Measurements from ENCODE around the gene CYP24A1.

The CYP24A1 gene

DNA sequence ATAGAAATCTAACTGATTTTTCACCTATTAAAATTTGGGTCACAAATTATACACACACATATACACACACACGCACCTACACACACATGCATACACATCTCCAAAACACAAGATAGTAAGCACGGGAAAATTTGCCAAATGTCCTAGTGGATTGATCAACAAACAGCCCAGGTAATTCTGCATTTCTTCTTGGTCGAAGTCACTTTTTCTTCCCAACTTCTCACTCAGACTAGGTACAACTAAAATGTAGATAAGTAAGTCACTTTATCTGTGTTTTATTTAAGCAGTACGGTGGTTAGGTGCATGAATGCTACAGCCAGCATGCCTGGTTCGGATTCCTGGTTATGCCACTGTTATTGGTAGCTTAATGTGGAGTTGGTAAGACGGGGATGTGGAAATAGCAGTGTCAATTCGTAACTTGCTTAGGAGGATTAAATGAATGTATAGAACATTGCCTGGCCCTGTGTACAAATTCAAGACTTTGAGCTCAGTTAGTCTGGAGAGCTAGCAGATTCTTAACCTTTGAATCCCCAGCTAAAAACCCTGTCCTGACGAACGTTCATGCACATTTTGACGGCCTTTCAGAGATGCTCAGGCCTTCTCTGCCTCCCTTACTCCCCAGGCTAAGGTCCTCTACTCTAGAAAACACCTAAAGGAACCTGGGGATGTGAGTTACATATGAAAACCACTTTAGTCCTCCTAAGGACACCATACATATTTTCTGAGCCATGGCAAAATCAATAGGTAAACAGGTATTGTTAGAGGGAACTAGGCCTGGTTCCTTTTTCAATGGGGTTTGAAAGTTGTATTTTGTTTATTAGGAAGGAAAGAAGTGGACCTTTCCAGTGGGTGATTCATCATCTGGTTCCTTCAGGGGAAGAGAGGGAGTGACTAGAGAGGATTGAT, 50.9 kb downstream of the CYP24A1 start:
- no peaks in the 10 kb centered on the region for H3K4me1 ChIP-seq
- H3K9me3 ChIP-seq = no peaks in the 10 kb centered on the region
- DNase-seq (ENCODE audit: low spot score in 2 of 2) = no peak
- H3K27me3 ChIP-seq (ENCODE audit: low read depth) = no peaks in the 10 kb centered on the region
- no peaks in the 10 kb centered on the region for H3K36me3 ChIP-seq (replicated peaks)
- in situ Hi-C loops (cut with MboI; ENCODE audit: low sequenced_read_pairs) = no loop called here
- no peak overlapping the region for H3K4me3 ChIP-seq

DNA sequence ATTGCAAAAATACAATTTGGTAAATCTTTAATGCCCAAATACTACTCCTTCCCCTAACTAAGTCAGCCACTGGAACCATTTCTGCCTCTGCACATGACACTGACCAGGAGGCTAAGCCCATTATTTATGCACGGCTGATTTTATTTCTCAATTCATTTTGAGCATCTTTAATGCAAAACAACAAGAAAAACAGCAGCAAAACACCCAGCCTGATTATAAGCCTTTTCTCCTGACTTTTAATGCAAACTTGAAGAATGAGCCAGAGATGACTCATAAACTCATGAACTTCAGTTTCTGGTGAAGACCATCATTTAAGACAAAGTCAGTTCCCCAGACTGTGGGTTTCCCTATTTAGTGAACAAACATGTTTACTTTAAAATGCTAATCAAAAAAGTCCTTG, 51.6 kb downstream of the CYP24A1 start:
- H3K4me3 ChIP-seq = no peak overlapping the region
- H3K9me3 ChIP-seq = no peaks in the 10 kb centered on the region
- in situ Hi-C loops (cut with MboI; ENCODE audit: low sequenced_read_pairs) = no loop called here
- no peak for DNase-seq (ENCODE audit: low spot score in 2 of 2)
- H3K27me3 ChIP-seq (ENCODE audit: low read depth) = 0 out of 2 replicates have a peak, but pooled peaks cover under 1% of the 10 kb centered on the region
- no peaks in the 10 kb centered on the region for H3K4me1 ChIP-seq
- H3K36me3 ChIP-seq (replicated peaks) = no peaks in the 10 kb centered on the region

DNA sequence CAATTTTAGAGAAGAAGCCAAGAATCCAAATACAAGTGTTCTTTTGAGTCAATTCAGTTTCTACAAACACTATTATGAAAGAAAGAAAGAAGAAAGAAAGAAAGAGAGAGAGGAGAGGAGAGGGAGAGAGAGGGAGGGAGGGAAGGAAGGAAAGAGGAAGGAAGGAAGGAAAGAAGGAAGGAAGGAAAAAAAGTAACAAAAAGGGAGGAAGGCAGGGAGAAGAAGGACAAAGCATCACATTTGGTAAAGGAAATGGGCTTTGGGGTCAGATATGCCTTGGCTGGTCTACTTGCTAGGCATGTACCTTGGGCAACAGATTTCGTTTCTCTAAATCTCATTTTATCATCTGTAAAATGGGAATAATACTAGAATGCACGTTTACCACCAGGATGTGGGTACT, 54.0 kb downstream of the CYP24A1 start:
- DNase-seq (ENCODE audit: low spot score in 2 of 2) = no peak
- H3K27me3 ChIP-seq (ENCODE audit: low read depth) = peaks cover 3% of the 10 kb centered on the region; the same call in 1 of the 2 replicates
- no peaks in the 10 kb centered on the region for H3K4me1 ChIP-seq
- H3K9me3 ChIP-seq = no peaks in the 10 kb centered on the region
- in situ Hi-C loops (cut with MboI; ENCODE audit: low sequenced_read_pairs) = no loop called here
- no peak overlapping the region for H3K4me3 ChIP-seq
- no peaks in the 10 kb centered on the region for H3K36me3 ChIP-seq (replicated peaks)

DNA sequence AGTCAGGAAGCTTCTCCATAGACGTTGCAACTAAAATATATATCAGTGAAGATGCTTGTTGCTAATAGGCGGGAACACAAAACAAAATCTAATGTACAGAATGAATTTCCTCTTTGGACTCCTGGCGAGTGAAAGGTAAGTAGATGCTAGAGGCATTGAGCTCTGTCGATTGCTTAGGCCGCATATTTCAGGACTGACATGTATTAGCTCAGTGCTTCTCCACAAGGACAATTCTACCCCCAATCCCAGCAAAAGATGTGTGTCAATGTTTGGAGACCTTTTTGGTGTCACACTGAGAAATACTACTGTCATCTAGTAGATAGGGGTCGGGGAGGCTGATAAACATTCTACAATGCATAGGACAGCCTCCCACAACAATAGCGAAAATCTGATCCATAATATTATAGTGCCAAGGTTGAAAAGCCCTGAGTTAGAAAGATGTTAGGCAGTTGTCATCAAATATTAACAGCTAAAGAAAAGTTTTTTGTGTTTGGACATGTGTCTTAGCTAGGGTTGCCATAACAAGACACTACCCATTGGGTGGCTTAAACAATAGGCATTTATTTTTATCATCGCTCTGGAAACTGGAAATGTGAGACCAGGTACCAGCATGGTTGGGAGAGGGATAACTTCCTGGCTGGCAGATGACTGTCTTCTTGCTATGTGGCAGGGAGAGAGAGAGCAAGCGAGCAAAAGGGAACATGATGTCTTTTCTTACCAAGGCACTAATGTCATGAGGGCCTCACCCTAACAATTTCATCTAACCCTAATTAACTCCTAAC, 55.4 kb downstream of the CYP24A1 start:
- no peaks in the 10 kb centered on the region for H3K4me1 ChIP-seq
- no peaks in the 10 kb centered on the region for H3K36me3 ChIP-seq (replicated peaks)
- in situ Hi-C loops (cut with MboI; ENCODE audit: low sequenced_read_pairs) = no loop called here
- peaks cover 3% of the 10 kb centered on the region; the same call in 1 of the 2 replicates for H3K27me3 ChIP-seq (ENCODE audit: low read depth)
- DNase-seq (ENCODE audit: low spot score in 2 of 2) = no peak
- no peak overlapping the region for H3K4me3 ChIP-seq
- no peaks in the 10 kb centered on the region for H3K9me3 ChIP-seq

DNA sequence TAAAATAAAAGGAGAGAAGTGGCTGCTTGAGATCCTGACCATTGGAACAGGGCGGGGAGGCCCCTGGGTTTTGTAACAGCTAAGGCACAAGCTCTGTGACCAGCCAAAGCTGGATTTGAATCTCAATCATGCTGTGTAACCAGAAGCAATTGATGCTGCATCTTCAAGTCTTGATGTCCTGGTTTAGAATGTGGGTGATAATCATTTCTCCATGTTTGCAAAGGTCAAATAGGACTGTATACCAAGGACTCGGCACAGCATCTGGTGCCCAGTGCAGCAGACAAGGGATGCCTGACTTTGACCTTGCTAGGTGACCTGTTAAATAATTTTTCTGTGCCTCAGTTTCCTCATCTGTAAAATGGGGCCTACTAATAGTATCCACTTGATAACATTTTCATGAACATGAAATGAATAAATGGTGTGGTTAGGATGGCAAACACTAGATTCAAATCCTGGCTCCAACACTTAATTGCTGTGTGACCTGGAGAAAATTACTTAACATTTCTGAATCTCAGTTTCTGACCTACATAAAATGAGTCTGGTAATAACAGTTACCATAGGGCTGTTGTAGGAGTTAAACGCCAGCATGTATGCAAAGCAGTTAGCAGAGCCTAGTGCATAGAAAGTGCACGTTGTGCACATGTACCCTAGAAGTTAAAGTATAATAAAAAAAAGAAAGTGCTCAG, 57.1 kb downstream of the CYP24A1 start:
- H3K36me3 ChIP-seq (replicated peaks) = no peaks in the 10 kb centered on the region
- no peak for DNase-seq (ENCODE audit: low spot score in 2 of 2)
- H3K4me3 ChIP-seq = no peak overlapping the region
- no peaks in the 10 kb centered on the region for H3K9me3 ChIP-seq
- in situ Hi-C loops (cut with MboI; ENCODE audit: low sequenced_read_pairs) = no loop called here
- peaks cover 3% of the 10 kb centered on the region; the same call in 1 of the 2 replicates for H3K27me3 ChIP-seq (ENCODE audit: low read depth)
- H3K4me1 ChIP-seq = no peaks in the 10 kb centered on the region

DNA sequence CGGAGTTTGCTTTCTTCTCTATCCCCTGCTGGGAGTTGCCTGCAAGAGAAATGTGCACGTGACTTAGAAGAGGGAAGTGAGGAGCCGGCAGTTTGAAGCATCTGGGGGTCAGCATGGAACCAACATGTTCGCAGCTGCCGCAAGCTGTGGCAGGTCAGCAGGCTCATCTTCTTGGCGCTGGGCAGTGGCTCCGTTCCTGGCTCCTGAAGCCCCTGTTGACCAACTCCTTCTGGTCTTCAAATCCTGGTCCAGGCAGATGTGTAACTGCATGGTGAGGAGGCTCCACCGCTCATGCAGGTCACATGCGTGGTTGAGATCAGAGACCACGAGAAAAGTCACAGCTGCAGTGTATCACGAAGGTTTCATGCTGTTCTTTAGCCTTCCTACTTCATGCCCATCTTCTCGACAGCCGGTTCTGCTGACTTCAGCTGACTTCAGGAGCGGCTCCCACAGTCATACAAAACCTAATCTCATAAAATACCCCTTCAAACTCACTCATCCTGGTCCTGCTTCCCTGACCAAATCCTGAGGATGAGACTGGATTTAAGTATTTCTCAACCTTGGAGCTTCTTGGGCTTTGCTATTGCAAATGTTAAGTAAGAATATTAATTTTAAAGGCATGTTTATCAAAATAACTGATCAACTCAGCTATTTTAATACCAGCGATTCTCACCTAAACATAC, 58.5 kb downstream of the CYP24A1 start:
- no peaks in the 10 kb centered on the region for H3K36me3 ChIP-seq (replicated peaks)
- no peak overlapping the region for H3K4me3 ChIP-seq
- H3K27me3 ChIP-seq (ENCODE audit: low read depth) = peaks cover 3% of the 10 kb centered on the region; the same call in 1 of the 2 replicates
- in situ Hi-C loops (cut with MboI; ENCODE audit: low sequenced_read_pairs) = no loop called here
- DNase-seq (ENCODE audit: low spot score in 2 of 2) = no peak
- no peaks in the 10 kb centered on the region for H3K4me1 ChIP-seq
- no peaks in the 10 kb centered on the region for H3K9me3 ChIP-seq

DNA sequence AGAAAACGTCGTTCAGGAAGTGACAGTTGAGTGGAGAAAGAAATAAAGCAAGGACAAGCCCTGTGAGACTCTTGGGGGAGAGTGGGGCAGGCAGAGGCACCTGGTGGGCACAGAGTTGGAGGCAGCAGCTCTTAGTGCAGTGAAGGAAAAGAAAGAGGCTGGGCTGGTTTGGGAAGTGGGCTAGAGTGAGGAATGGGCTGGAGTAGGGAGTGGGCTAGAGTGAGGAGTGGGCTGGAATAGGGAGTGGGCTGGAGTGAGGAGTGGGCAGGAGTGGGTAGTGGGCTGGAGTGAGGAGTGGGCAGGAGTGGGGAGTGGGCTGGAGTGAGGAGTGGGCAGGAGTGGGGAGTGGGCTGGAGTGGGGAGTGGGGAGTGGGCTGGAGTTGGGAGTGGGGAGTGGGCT, 59.7 kb downstream of the CYP24A1 start:
- no peaks in the 10 kb centered on the region for H3K36me3 ChIP-seq (replicated peaks)
- DNase-seq (ENCODE audit: low spot score in 2 of 2) = no peak
- in situ Hi-C loops (cut with MboI; ENCODE audit: low sequenced_read_pairs) = no loop called here
- H3K9me3 ChIP-seq = no peaks in the 10 kb centered on the region
- H3K4me1 ChIP-seq = no peaks in the 10 kb centered on the region
- H3K4me3 ChIP-seq = no peak overlapping the region
- peaks cover 3% of the 10 kb centered on the region; the same call in 1 of the 2 replicates for H3K27me3 ChIP-seq (ENCODE audit: low read depth)

DNA sequence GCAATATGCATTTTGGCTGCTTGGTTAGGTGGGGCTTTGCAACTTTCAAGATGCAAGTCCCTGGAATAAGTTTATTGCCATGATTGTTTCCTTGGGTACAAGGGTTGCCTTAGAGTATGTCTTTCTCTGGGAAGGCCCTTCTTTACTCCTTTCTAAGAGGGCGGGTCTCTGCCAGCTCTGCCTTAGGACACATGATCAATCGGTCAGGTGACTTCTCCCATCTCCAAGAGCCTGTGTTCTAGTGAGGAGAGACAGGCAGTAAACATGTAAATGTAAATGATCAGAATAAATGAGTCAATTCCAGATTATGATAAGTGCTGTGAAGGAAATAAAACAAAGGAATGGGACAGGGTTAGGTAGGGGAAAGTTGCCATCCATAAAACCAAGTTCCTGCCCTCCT, 60.2 kb downstream of the CYP24A1 start:
- DNase-seq (ENCODE audit: low spot score in 2 of 2) = no peak
- Histone ChIP-seq H3K36me3 (replicated peaks) (no peaks in the 10 kb centered on the region), H3K9me3 (no peaks in the 10 kb centered on the region), H3K27me3 (ENCODE audit: low read depth) (peaks cover 3% of the 10 kb centered on the region; the same call in 1 of the 2 replicates), H3K4me1 (no peaks in the 10 kb centered on the region), H3K4me3 (no peak overlapping the region)
- in situ Hi-C loops (cut with MboI; ENCODE audit: low sequenced_read_pairs) = no loop called here

DNA sequence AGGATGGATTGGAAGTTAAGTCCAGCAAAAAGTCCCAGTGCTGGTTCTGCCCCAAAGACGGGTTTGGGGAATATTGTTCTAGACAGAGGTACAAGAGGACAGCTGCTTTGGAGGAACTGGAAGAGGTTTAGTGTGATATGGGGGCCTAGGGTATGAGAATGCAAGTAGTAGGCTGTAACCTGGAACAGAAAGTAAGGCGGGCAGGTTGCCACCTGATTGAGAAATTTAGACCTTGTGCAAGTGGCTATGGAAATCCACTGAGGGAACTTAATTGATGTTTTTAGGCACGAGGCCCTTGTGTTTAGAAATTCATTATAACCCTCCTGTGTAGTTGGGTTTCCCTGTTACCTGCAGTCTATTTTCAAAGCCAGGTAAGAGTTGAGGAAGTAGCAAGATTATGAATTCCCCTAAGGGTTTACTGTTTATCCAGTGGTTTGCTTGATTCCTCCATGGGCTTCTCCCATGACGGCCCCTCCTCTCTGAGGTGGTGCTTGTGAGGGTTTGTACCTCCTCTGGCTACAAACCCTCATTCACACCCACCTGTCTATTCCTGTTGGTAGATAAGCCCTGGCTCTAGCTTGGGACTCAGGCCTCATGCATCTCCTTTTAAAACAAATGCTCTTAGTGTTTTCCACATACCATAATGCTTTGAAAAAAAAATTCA, 61.4 kb downstream of the CYP24A1 start:
- peaks cover 3% of the 10 kb centered on the region for H3K27me3 ChIP-seq (ENCODE audit: low read depth)
- no peak overlapping the region for H3K4me3 ChIP-seq
- no peak for DNase-seq (ENCODE audit: low spot score in 2 of 2)
- no peaks in the 10 kb centered on the region for H3K4me1 ChIP-seq
- in situ Hi-C loops (cut with MboI; ENCODE audit: low sequenced_read_pairs) = no loop called here
- no peaks in the 10 kb centered on the region for H3K36me3 ChIP-seq (replicated peaks)
- no peaks in the 10 kb centered on the region for H3K9me3 ChIP-seq

DNA sequence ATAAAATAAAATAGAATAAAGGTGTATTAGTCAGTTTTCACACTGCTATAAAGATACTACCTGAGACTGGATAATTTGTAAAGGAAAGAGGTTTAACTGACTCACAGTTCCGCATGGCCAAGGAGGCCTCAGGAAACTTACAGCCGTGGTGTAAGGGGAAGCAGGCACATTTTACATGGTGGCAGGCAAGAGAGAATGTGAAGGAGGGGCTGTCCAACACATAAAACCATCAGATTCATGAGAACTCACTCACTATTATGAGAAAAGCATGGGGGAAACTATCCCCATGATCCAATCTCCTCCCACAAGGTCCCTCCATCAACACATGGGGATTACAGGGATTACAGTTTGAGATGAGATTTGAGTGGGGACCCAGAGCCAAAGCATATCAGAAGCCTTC, 62.3 kb downstream of the CYP24A1 start:
- Histone ChIP-seq H3K27me3 (ENCODE audit: low read depth) (peaks cover 2% of the 10 kb centered on the region), H3K4me1 (no peaks in the 10 kb centered on the region), H3K4me3 (no peak overlapping the region), H3K36me3 (replicated peaks) (no peaks in the 10 kb centered on the region), H3K9me3 (no peaks in the 10 kb centered on the region)
- in situ Hi-C loops (cut with MboI; ENCODE audit: low sequenced_read_pairs) = no loop called here
- DNase-seq (ENCODE audit: low spot score in 2 of 2) = no peak

DNA sequence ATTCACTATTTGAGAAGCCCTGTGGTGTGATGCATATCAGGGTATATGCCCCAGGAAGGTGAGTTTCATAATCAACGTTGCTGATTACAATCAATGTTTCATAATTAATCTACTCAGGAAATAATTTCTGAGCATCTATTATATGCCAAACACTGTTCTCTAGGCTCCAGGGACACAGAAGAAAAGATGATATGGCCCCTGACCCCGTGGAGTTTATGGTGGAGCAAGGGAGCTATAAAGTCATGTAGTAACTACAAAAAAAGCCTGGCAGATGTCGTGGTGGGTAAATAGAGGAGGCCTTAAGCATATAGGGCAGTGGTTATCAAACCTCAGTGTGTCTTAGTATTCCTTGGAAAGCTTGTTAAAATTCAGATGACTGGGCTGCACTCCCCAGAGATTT, 63.3 kb downstream of the CYP24A1 start:
- Histone ChIP-seq H3K27me3 (ENCODE audit: low read depth) (peaks cover 5% of the 10 kb centered on the region), H3K4me1 (no peaks in the 10 kb centered on the region), H3K9me3 (no peaks in the 10 kb centered on the region), H3K4me3 (no peak overlapping the region), H3K36me3 (replicated peaks) (no peaks in the 10 kb centered on the region)
- no peak for DNase-seq (ENCODE audit: low spot score in 2 of 2)
- in situ Hi-C loops (cut with MboI; ENCODE audit: low sequenced_read_pairs) = no loop called here

DNA sequence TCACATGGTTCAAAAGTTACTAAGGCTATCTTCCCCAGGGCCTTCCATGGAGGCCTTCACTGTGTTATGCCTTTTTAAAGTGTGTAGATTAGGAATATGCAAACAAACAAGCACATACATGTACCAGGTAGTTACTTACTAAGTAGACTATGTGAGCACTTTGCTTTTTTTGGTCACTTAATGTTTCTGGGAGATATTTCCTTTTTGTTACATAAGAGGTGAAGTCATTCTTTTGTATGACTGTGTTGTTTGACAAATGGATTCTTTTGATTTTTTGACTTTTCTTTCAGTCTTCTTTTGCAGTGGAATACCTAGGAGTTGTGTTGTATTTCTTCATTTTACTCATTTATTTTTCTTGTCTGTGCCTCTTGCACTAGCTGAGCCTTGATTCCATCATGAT, 63.7 kb downstream of the CYP24A1 start:
- H3K4me1 ChIP-seq = no peaks in the 10 kb centered on the region
- no peaks in the 10 kb centered on the region for H3K36me3 ChIP-seq (replicated peaks)
- DNase-seq (ENCODE audit: low spot score in 2 of 2) = no peak
- H3K4me3 ChIP-seq = no peak overlapping the region
- in situ Hi-C loops (cut with MboI; ENCODE audit: low sequenced_read_pairs) = no loop called here
- peaks cover 5% of the 10 kb centered on the region; the same call in 1 of the 2 replicates for H3K27me3 ChIP-seq (ENCODE audit: low read depth)
- no peaks in the 10 kb centered on the region for H3K9me3 ChIP-seq

DNA sequence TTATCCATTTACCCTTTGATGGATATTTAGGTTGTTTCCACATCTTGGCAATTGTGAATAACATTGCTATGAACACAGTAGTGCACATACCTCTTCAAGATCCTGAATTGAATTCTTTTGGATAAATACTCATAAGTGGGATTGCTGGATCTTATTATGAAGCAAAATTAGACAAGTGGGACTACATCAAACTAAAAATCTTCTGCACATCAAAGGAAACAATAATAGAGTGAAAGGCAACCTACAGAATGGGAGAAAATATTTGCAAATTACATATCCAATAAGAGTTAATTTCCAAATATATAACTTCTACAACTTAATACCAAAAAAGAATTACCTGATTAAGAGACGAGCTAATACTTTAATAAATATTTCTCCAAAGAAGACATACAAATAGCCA, 65.0 kb downstream of the CYP24A1 start:
- Histone ChIP-seq H3K4me1 (no peaks in the 10 kb centered on the region), H3K36me3 (replicated peaks) (no peaks in the 10 kb centered on the region), H3K9me3 (no peaks in the 10 kb centered on the region), H3K4me3 (no peak overlapping the region), H3K27me3 (ENCODE audit: low read depth) (peaks cover 8% of the 10 kb centered on the region)
- in situ Hi-C loops (cut with MboI; ENCODE audit: low sequenced_read_pairs) = loop anchor here (10.0 kb wide), 1 partner anchor 536 kb away; no protein-coding TSS in a partner anchor
- no peak for DNase-seq (ENCODE audit: low spot score in 2 of 2)

Data from HAP-1 (cell line).